GM21367 (cell line): ENCODE data around the gene EXOC8.
"Not testable (repeated sequence)": the region's sequence is repeated elsewhere in the genome, so short reads cannot be mapped to it uniquely, and the experiment has no call there.

ENCODE experiments used
- ATAC-seq: cut with Tn5 transposase; IDR thresholded peaks from one replicate; pipeline ENCODE4 v1.9.1; 2021; ENCODE audit not compliant: unreplicated experiment

Gene EXOC8

GRCh38 chr1:231353086-231353485, 15.4 kb upstream of the EXOC8 start:
- no peak for ATAC-seq

GRCh38 chr1:231351816-231352215, 14.2 kb upstream of the EXOC8 start:
- ATAC-seq, result no peak

- ATAC-seq, result not testable (repeated sequence)
These were observed 11.2 kb upstream of the EXOC8 start for GRCh38 chr1:231348856-231349255.

- no peak for ATAC-seq
These were observed 10.8 kb upstream of the EXOC8 start for GRCh38 chr1:231348442-231348841.

- ATAC-seq, result no peak
These were observed 10.3 kb upstream of the EXOC8 start for GRCh38 chr1:231347961-231348360.

- no peak for ATAC-seq
These were observed 2.8 kb upstream of the EXOC8 start for GRCh38 chr1:231340328-231341013.

GRCh38 chr1:231338270-231339128, 847 bp upstream of the EXOC8 start, which contains the start of gene SPRTN:
Gene SPRTN, plus strand, starts transcription at chr1:231338293. Its CDS starts 91 bp downstream, at chr1:231338384.
- peak; percentile 6 for ATAC-seq

GRCh38 chr1:231337043-231337471, 595 bp downstream of the EXOC8 start:
- peak; percentile 1 for ATAC-seq

- ATAC-seq, result no peak
These were observed 1.7 kb downstream of the EXOC8 start for GRCh38 chr1:231335663-231336602.

- no peak for ATAC-seq
These were observed 2.7 kb downstream of the EXOC8 start for GRCh38 chr1:231334952-231335351.

GRCh38 chr1:231334079-231334666, 3.5 kb downstream of the EXOC8 start:
- ATAC-seq, result peak; percentile 18

GRCh38 chr1:231332761-231333160, 4.9 kb downstream of the EXOC8 start:
- ATAC-seq, result no peak

- ATAC-seq, result no peak
These were observed 8.2 kb downstream of the EXOC8 start for GRCh38 chr1:231329483-231329882.

GRCh38 chr1:231327617-231328016, 10.0 kb downstream of the EXOC8 start:
- ATAC-seq, result no peak

GRCh38 chr1:231326248-231326647, 11.4 kb downstream of the EXOC8 start:
- no peak for ATAC-seq

GRCh38 chr1:231324660-231325059, 13.0 kb downstream of the EXOC8 start:
- ATAC-seq, result no peak

GRCh38 chr1:231322880-231323530, 14.6 kb downstream of the EXOC8 start:
- no peak for ATAC-seq

GRCh38 chr1:231319080-231319479, 18.6 kb downstream of the EXOC8 start:
- ATAC-seq, result no peak

- no peak for ATAC-seq
These were observed 19.1 kb downstream of the EXOC8 start for GRCh38 chr1:231318568-231318967.

GRCh38 chr1:231318015-231318355, 19.7 kb downstream of the EXOC8 start:
- no peak for ATAC-seq
